Mesodermal cell (in vitro differentiated cells): ENCODE measurements around the gene GPR107.

ENCODE experiments used
- H3K27ac ChIP-seq: 2 replicates; pipeline ENCODE4 v1.7.0; 2013; ENCODE audit warnings: mild to moderate bottlenecking, low read depth, low read length, moderate library complexity; ENCODE audit not compliant: severe bottlenecking
- H3K36me3 ChIP-seq: 2 replicates; pipeline ENCODE4 v1.7.1; 2013; ENCODE audit warnings: mild to moderate bottlenecking, low read length, moderate library complexity; ENCODE audit not compliant: control insufficient read depth, insufficient read depth
- H3K4me1 ChIP-seq: one replicate; pipeline ENCODE4 v1.7.1; 2013; ENCODE audit warnings: mild to moderate bottlenecking, low read length; ENCODE audit not compliant: insufficient read depth, control insufficient read depth, poor library complexity, severe bottlenecking
- H3K4me3 ChIP-seq: 2 replicates; pipeline ENCODE4 v1.7.0; 2013; ENCODE audit warnings: low read length, control low read depth, mild to moderate bottlenecking; ENCODE audit not compliant: insufficient read depth, poor library complexity, severe bottlenecking; ENCODE audit errors: extremely low read depth
- H3K9me3 ChIP-seq: 2 replicates; pipeline ENCODE4 v1.7.1; 2013; ENCODE audit warnings: mild to moderate bottlenecking, low read length, moderate library complexity; ENCODE audit not compliant: control insufficient read depth
- WGBS, 2 experiments: methylation state at CpG; one replicate each; pipeline ENCODE4 v1.1.5; 2013; ENCODE audit warnings: missing lambda C conversion rate in 2 of 2; ENCODE audit not compliant: insufficient coverage in 2 of 2; 5-methylcytosine and 5-hydroxymethylcytosine counted together

Gene GPR107

GRCh38 chr9:130042885-130043653 is 10.6 kb upstream of the GPR107 start, which contains the start of gene FNBP1:
FNBP1 (minus strand) TSS chr9:130043189; CDS start chr9:130042975, 214 bp downstream.
- H3K27ac ChIP-seq: peak within 1 kb of the TSS; percentile 87
- H3K4me1 ChIP-seq: peaks cover 21% of the 10 kb centered on the region
- H3K9me3 ChIP-seq: no peaks in the 10 kb centered on the region
- WGBS, 2 experiments: 1 to 2% methylated on average over 34 to 52 of the region's 92 CpGs
- peaks cover 3% of the 10 kb centered on the region for H3K36me3 ChIP-seq
- H3K4me3 ChIP-seq: peak within 1 kb of the TSS; percentile 92

GRCh38 chr9:130043654-130044623 is 9.8 kb upstream of the GPR107 start:
- WGBS, 2 experiments: 59 to 61% methylated on average over 34 of the region's 37 CpGs
- H3K4me1 ChIP-seq: peaks cover 21% of the 10 kb centered on the region
- H3K4me3 ChIP-seq: peak overlapping the region; percentile 92
- H3K27ac ChIP-seq: peak overlapping the region; percentile 87
- no peaks in the 10 kb centered on the region for H3K9me3 ChIP-seq
- H3K36me3 ChIP-seq: peaks cover 3% of the 10 kb centered on the region

GRCh38 chr9:130045725-130046450 is 7.8 kb upstream of the GPR107 start:
- Histone ChIP-seq H3K9me3 (no peaks in the 10 kb centered on the region), H3K4me3 (no peak overlapping the region), H3K4me1 (peaks cover 21% of the 10 kb centered on the region), H3K27ac (peak overlapping the region; percentile 11), H3K36me3 (peaks cover 3% of the 10 kb centered on the region)
- no CpG with 5 or more reads among the region's 4 CpGs for WGBS, 2 experiments

- Histone ChIP-seq H3K36me3 (peaks cover 3% of the 10 kb centered on the region), H3K27ac (no peak overlapping the region), H3K4me1 (peaks cover 15% of the 10 kb centered on the region), H3K9me3 (no peaks in the 10 kb centered on the region), H3K4me3 (no peak overlapping the region)
- 90 to 100% methylated on average over 5 to 6 of the region's 11 CpGs for WGBS, 2 experiments
These were observed 4.1 kb upstream of the GPR107 start for GRCh38 chr9:130049431-130050210.

GRCh38 chr9:130050462-130050861 is 3.2 kb upstream of the GPR107 start:
- Histone ChIP-seq H3K36me3 (peaks cover 3% of the 10 kb centered on the region), H3K4me1 (peaks cover 11% of the 10 kb centered on the region), H3K9me3 (no peaks in the 10 kb centered on the region), H3K4me3 (no peak overlapping the region), H3K27ac (no peak overlapping the region)
- 95% methylated on average over 3 of the region's 3 CpGs; no CpG with 5 or more reads in 1 of the 2 experiments for WGBS, 2 experiments

- no peak overlapping the region for H3K27ac ChIP-seq
- H3K9me3 ChIP-seq: no peaks in the 10 kb centered on the region
- peaks cover 3% of the 10 kb centered on the region for H3K36me3 ChIP-seq
- H3K4me3 ChIP-seq: no peak overlapping the region
- peaks cover 3% of the 10 kb centered on the region for H3K4me1 ChIP-seq
These were observed 1.9 kb upstream of the GPR107 start for GRCh38 chr9:130051855-130052254.

GRCh38 chr9:130053109-130053503 is 600 bp upstream of the GPR107 start:
- Histone ChIP-seq H3K9me3 (no peaks in the 10 kb centered on the region), H3K4me3 (peak overlapping the region; percentile 97), H3K27ac (peak overlapping the region; percentile 86), H3K36me3 (peaks cover 9% of the 10 kb centered on the region), H3K4me1 (peaks cover 3% of the 10 kb centered on the region)
- 17 to 23% methylated on average over 5 to 8 of the region's 9 CpGs for WGBS, 2 experiments

GRCh38 chr9:130054325-130054786 is 650 bp downstream of the GPR107 start:
- Histone ChIP-seq H3K36me3 (peaks cover 21% of the 10 kb centered on the region), H3K4me1 (peaks cover 3% of the 10 kb centered on the region), H3K4me3 (peak overlapping the region; percentile 97), H3K27ac (peak overlapping the region; percentile 86), H3K9me3 (no peaks in the 10 kb centered on the region)
- 8 to 15% methylated on average over 8 to 11 of the region's 14 CpGs for WGBS, 2 experiments

- Histone ChIP-seq H3K4me1 (peaks cover 3% of the 10 kb centered on the region), H3K36me3 (peaks cover 21% of the 10 kb centered on the region), H3K9me3 (no peaks in the 10 kb centered on the region), H3K27ac (no peak overlapping the region), H3K4me3 (peak overlapping the region; percentile 97)
- WGBS, 2 experiments: 76% methylated on average over 4 of the region's 8 CpGs; no CpG with 5 or more reads in 1 of the 2 experiments
These were observed 1.1 kb downstream of the GPR107 start for GRCh38 chr9:130054820-130055219.
